Naive thymus-derived CD4-positive, alpha-beta T cell (primary cell): ENCODE results near the gene ZFAND2B. TPM values are rescaled to one million over a fixed set of nuclear protein-coding genes. Genes with fewer than 3 reads are reported as not detected.

Experiments used
- ATAC-seq: fragments of 150-1000 bp; cut with Tn5 transposase; 2 replicates; pipeline ENCODE4 v1.10.0; 2021; ENCODE audit warnings: mild to moderate bottlenecking, moderate library complexity
- CTCF ChIA-PET: fragments of 350-600 bp; sonication (Branson Sonifier 250); formaldehyde crosslinking; loops from one replicate; lab custom pipeline; 2021; ENCODE audit warnings: antibody characterized with exemption; lab: Charles Lee
- POLR2A ChIA-PET: fragments of 350-600 bp; sonication (Branson Sonifier 250); formaldehyde crosslinking; loops from one replicate; lab custom pipeline; 2021; ENCODE audit warnings: antibody characterized with exemption, inconsistent platforms; lab: Charles Lee
- DNase-seq, 9 donors: peaks; one replicate each; pipeline versions ENCODE4 v3.0.0 to v3.0.0-alpha.2; 2020 to 2022; ENCODE audit warnings: mixed read lengths in 1 of 9
- H3K27ac ChIP-seq: one replicate; pipeline ENCODE4 v1.7.0; 2013; ENCODE audit warnings: mild to moderate bottlenecking, low read depth, low read length, moderate library complexity
- H3K27me3 ChIP-seq, 2 donors: one replicate each; pipeline ENCODE4 v1.7.0; 2013; ENCODE audit warnings: low read length in 2 of 2, mild to moderate bottlenecking in 2 of 2, moderate library complexity in 2 of 2; ENCODE audit not compliant: control insufficient read depth in 2 of 2, insufficient read depth in 2 of 2
- H3K36me3 ChIP-seq, 3 experiments: 1 replicate in 2 of 3; 2 replicates in 1 of 3; pipeline ENCODE4 v1.7.0; 2013; ENCODE audit warnings: low read length in 3 of 3, mild to moderate bottlenecking in 3 of 3, moderate library complexity in 1 of 3; ENCODE audit not compliant: insufficient read depth in 3 of 3, control insufficient read depth in 2 of 3
- H3K4me1 ChIP-seq, 2 donors: one replicate each; pipeline ENCODE4 v1.7.0; 2013; ENCODE audit warnings: low read length in 2 of 2, mild to moderate bottlenecking in 2 of 2, moderate library complexity in 1 of 2; ENCODE audit not compliant: control insufficient read depth in 2 of 2, insufficient read depth in 2 of 2
- H3K4me3 ChIP-seq: 2 replicates; pipeline ENCODE4 v1.7.0; 2013; ENCODE audit warnings: mild to moderate bottlenecking, low read length
- H3K9me3 ChIP-seq, 3 experiments: 1 replicate in 2 of 3; 2 replicates in 1 of 3; pipeline ENCODE4 v1.7.0; 2013; ENCODE audit warnings: low read length in 3 of 3; ENCODE audit not compliant: control insufficient read depth in 2 of 3
- H3K27ac Mint-ChIP-seq, 9 donors: one replicate each; pipeline ENCODE4 v1.8.0; 2020 to 2022; ENCODE audit warnings: mixed read lengths in 9 of 9, mild to moderate bottlenecking in 8 of 9, moderate library complexity in 5 of 9, inconsistent platforms in 2 of 9
- H3K27me3 Mint-ChIP-seq, 5 donors: one replicate each; pipeline ENCODE4 v1.8.0; 2021 to 2022; ENCODE audit warnings: mixed read lengths in 5 of 5, mild to moderate bottlenecking in 1 of 5
- H3K36me3 Mint-ChIP-seq, 5 donors: one replicate each; pipeline ENCODE4 v1.8.0; 2020 to 2022; ENCODE audit warnings: mixed read lengths in 5 of 5, mild to moderate bottlenecking in 3 of 5, inconsistent platforms in 1 of 5
- H3K4me1 Mint-ChIP-seq, 7 donors: one replicate each; pipeline ENCODE4 v1.8.0; 2020 to 2022; ENCODE audit warnings: mixed read lengths in 7 of 7, mild to moderate bottlenecking in 3 of 7, inconsistent platforms in 1 of 7
- H3K4me3 Mint-ChIP-seq, 10 donors: one replicate each; pipeline ENCODE4 v1.8.0; 2020 to 2022; ENCODE audit warnings: mild to moderate bottlenecking in 10 of 10, mixed read lengths in 10 of 10, moderate library complexity in 6 of 10, inconsistent platforms in 2 of 10
- H3K9me3 Mint-ChIP-seq, 11 donors: one replicate each; pipeline ENCODE4 v1.8.0; 2020 to 2022; ENCODE audit warnings: mixed read lengths in 11 of 11, mild to moderate bottlenecking in 4 of 11, inconsistent platforms in 1 of 11, moderate library complexity in 1 of 11
- intact Hi-C, 2 donors: fragments of 100-400 bp; cut with micrococcal nuclease; formaldehyde crosslinking; loops; one replicate each; pipeline ENCODE4 v1.15.1; 2023
- polyA plus RNA-seq, 2 donors: library from polyadenylated mRNA; unstranded; fragments of 300-500 nt; fragmentation: Illumina TruSeq; gene quantifications; one replicate each; pipeline ENCODE4 v1.2.3, GENCODE V29; 2021
- total RNA-seq, 6 experiments: library from RNA in 5 of 6; stranded (reverse) in 5 of 6; gene quantifications; 1 replicate in 5 of 6; 2 replicates in 1 of 6; pipeline ENCODE4 v1.2.3 and lab custom pipeline; 2021 to 2026

ZFAND2B gene
- total and polyA plus RNA-seq, 7 experiments from 2014 or later, result 50.1 to 90.7 (median 72.4) TPM

- no peaks in the 10 kb centered on the region for H3K9me3 ChIP-seq
- H3K4me3 ChIP-seq, result no peak overlapping the region
- CTCF ChIA-PET, result interaction anchor here (0.6 to 5.0 kb wide), 6 partner anchors 38 to 202 kb away, joined by 3 to 54 read pairs (median 16); partner anchors contain the start of genes CNPPD1, NHEJ1 and SLC23A3
- DNase-seq (no peak), ATAC-seq (no peak)
- intact Hi-C loops, result no loop called here
- peaks cover 16% of the 10 kb centered on the region in 2 donors for H3K4me1 ChIP-seq
- Mint-ChIP-seq H3K4me1 (peaks cover 7 to 45% (median 36%) of the 10 kb centered on the region in 7 donors), H3K27ac (peak overlapping the region in 1 of 9 donors; percentile 74), H3K36me3 (peaks cover 0 to 18% (median 4%) of the 10 kb centered on the region in 5 donors), H3K4me3 (no peak overlapping the region), H3K27me3 (no peaks in the 10 kb centered on the region), H3K9me3 (no peaks in the 10 kb centered on the region)
- H3K27ac ChIP-seq, result no peak overlapping the region
- POLR2A ChIA-PET, result interaction anchor here (1.1 to 17.4 kb wide), 5 partner anchors 16 to 55 kb away, joined by 3 to 343 read pairs (median 4); partner anchors contain the start of genes ANKZF1, ATG9A, CNPPD1 and NHEJ1
- H3K27me3 ChIP-seq, result no peaks in the 10 kb centered on the region
- peaks cover 5 to 21% (median 11%) of the 10 kb centered on the region in 3 experiments for H3K36me3 ChIP-seq
Measured at GRCh38 chr2:219213486-219214071, 7.0 kb downstream of the ZFAND2B start.

DNA sequence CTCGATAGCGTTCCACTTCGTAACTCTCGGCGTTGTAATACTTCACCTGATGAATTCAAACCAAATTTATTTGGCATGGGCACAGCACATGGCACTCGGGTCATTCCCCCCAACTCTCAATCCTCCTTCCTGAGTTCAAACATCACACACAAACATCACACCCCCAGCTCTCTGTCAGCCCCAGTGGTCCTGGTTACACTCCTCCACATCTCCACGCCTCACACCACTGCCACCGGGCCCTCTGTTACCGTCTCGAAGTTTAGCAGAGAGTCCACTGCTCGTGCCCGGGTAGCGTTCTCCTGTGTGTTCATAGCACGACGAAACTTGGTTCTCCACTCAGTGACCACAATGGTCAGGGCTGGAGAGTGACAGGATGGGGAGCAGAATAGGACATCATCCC, 7.6 kb downstream of the ZFAND2B start:
- ChIA-PET CTCF (interaction anchor here (0.6 to 5.0 kb wide), 3 partner anchors 41 to 202 kb away, joined by 3 to 54 read pairs (median 5); partner anchors contain the start of gene NHEJ1), POLR2A (interaction anchor here (0.9 to 17.4 kb wide), 4 partner anchors 8 to 54 kb away, joined by 3 to 343 read pairs (median 4); partner anchors contain the start of genes ATG9A, CNPPD1, NHEJ1 and SLC23A3)
- Histone ChIP-seq H3K27ac (no peak overlapping the region), H3K27me3 (no peaks in the 10 kb centered on the region), H3K4me1 (peaks cover 16 to 17% of the 10 kb centered on the region in 2 donors), H3K4me3 (no peak overlapping the region), H3K9me3 (no peaks in the 10 kb centered on the region), H3K36me3 (peaks cover 0 to 15% (median 5%) of the 10 kb centered on the region in 3 experiments)
- no peak for ATAC-seq
- intact Hi-C loops, result no loop called here
- Mint-ChIP-seq H3K36me3 (peaks cover 0 to 13% (median 4%) of the 10 kb centered on the region in 5 donors), H3K4me1 (peaks cover 6 to 43% (median 34%) of the 10 kb centered on the region in 7 donors), H3K27ac (no peak overlapping the region), H3K4me3 (no peak overlapping the region), H3K9me3 (no peaks in the 10 kb centered on the region), H3K27me3 (no peaks in the 10 kb centered on the region)
- no peak for DNase-seq

DNA sequence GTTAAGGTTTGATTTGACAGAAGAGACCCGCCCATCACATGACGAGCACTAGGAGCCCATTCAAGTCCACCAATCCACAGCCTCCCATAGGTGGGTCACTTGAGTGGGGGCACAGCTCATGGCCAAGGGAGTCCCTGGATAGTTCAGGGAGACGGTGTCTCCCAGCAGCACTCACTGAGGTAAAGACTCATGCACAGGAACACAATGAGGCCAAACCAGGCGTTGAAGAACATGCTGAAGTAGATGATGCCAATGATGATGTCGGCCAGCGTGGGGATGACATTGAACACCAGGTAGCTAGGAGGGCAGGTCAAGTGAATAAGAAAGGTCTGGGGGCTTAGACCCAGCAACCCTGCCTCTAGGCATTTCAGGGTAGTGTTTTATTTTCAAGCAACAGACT, 8.2 kb downstream of the ZFAND2B start:
- no peak for DNase-seq
- Mint-ChIP-seq H3K27me3 (no peaks in the 10 kb centered on the region), H3K4me3 (peak overlapping the region in 1 of 10 donors; percentile 17), H3K9me3 (no peaks in the 10 kb centered on the region), H3K4me1 (peaks cover 6 to 45% (median 36%) of the 10 kb centered on the region in 7 donors), H3K27ac (peak overlapping the region in 1 of 9 donors; percentile 26), H3K36me3 (peaks cover 0 to 11% (median 4%) of the 10 kb centered on the region in 5 donors)
- Histone ChIP-seq H3K4me1 (peaks cover 20 to 23% of the 10 kb centered on the region in 2 donors), H3K9me3 (no peaks in the 10 kb centered on the region), H3K4me3 (no peak overlapping the region), H3K36me3 (peaks cover 0 to 16% (median 2%) of the 10 kb centered on the region in 3 experiments), H3K27me3 (no peaks in the 10 kb centered on the region), H3K27ac (no peak overlapping the region)
- ChIA-PET CTCF (interaction anchor here (1.8 to 5.0 kb wide), 2 partner anchors 41 to 57 kb away, joined by 5 to 54 read pairs; partner anchors contain the start of gene NHEJ1), POLR2A (interaction anchor here (0.9 to 17.4 kb wide), 5 partner anchors 9 to 55 kb away, joined by 3 to 343 read pairs (median 4); partner anchors contain the start of genes ATG9A, CNPPD1, NHEJ1 and SLC23A3)
- ATAC-seq, result no peak
- intact Hi-C loops, result no loop called here

DNA sequence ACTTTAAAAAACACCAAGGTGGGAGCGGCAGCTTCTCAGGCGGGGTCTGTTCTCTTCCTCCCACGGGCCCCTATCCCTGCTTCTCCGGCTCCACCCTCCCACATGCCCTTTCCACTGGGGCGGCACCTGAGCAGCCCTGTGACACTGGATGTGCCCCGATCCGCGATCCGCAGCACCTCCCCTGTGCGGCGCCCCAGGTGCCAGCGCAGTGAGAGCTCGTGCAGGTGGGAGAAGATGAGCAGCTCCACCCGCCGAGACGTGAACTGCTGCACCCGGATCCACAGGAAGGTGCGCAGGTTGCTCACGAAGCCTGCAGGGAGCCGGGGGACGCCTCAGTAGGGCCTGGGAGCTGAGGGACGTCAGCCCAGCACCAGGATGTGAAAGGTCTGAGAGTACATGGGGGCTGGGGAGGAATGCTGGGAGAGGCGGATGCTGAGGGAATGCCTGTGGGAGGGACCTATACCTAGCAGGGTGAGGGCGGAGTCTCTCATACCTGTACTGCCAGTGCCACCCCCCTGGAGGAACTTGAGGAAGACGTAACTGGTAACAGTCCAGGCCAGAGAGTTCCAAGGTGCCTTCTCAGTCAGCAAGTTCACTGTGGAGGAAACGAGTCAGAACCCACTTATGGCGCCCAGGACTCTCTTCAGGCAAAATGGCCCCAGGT, 9.4 kb downstream of the ZFAND2B start:
- peak overlapping the region in 1 of 9 donors; percentile 56 for H3K27ac Mint-ChIP-seq
- H3K27ac ChIP-seq, result no peak overlapping the region
- H3K36me3 ChIP-seq, result peaks cover 0 to 28% (median 2%) of the 10 kb centered on the region in 3 experiments
- peaks cover 0 to 13% (median 4%) of the 10 kb centered on the region in 5 donors for H3K36me3 Mint-ChIP-seq
- POLR2A ChIA-PET, result interaction anchor here (0.8 to 17.4 kb wide), 7 partner anchors 10 to 45 kb away, joined by 3 to 343 read pairs (median 3); partner anchors contain the start of genes ATG9A, CNPPD1, GLB1L and SLC23A3
- intact Hi-C loops, result no loop called here
- H3K4me3 ChIP-seq, result no peak overlapping the region
- no peak for ATAC-seq
- H3K4me1 ChIP-seq, result peaks cover 18% of the 10 kb centered on the region in 2 donors
- H3K27me3 ChIP-seq, result no peaks in the 10 kb centered on the region
- H3K27me3 Mint-ChIP-seq, result no peaks in the 10 kb centered on the region
- DNase-seq, result no peak
- no peaks in the 10 kb centered on the region for H3K9me3 Mint-ChIP-seq
- H3K9me3 ChIP-seq, result no peaks in the 10 kb centered on the region
- CTCF ChIA-PET, result interaction anchor here (0.8 to 2.2 kb wide), 4 partner anchors 33 to 79 kb away, joined by 3 to 7 read pairs (median 4); no protein-coding TSS in a partner anchor
- peaks cover 5 to 39% (median 30%) of the 10 kb centered on the region in 7 donors for H3K4me1 Mint-ChIP-seq
- no peak overlapping the region for H3K4me3 Mint-ChIP-seq

DNA sequence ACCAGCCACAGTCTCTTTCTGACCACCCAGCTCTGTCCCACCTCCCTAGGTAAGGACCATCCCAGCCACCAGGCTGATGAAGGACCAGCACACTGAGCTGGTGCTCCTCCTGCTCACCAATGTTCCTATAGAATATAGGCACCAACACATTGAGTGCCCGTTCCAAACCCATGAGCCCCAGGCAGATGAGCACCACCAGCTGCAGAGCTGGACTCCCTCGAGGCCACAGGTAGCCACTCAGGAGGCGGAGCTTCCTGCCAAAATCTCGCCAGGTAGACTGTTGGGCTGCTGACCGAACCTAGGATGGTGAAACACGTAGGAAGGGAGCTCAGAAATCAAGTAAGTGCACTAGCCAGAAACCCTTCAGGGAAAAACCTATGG, 9.9 kb downstream of the ZFAND2B start:
- Mint-ChIP-seq H3K27ac (peak overlapping the region in 3 of 9 donors; percentile 12 to 56 (median 46)), H3K4me1 (peaks cover 0 to 34% (median 28%) of the 10 kb centered on the region in 7 donors), H3K27me3 (no peaks in the 10 kb centered on the region), H3K9me3 (no peaks in the 10 kb centered on the region), H3K4me3 (peak overlapping the region in 9 of 10 donors; percentile 5 to 68 (median 33)), H3K36me3 (peaks cover 3 to 18% (median 8%) of the 10 kb centered on the region in 5 donors)
- no peak overlapping the region for H3K4me3 ChIP-seq
- CTCF ChIA-PET, result interaction anchor here (0.8 to 2.2 kb wide), 3 partner anchors 33 to 83 kb away, joined by 3 to 7 read pairs (median 5); no protein-coding TSS in a partner anchor
- H3K9me3 ChIP-seq, result no peaks in the 10 kb centered on the region
- no peak overlapping the region for H3K27ac ChIP-seq
- H3K27me3 ChIP-seq, result no peaks in the 10 kb centered on the region
- ATAC-seq (no peak), DNase-seq (no peak)
- intact Hi-C loops, result no loop called here
- H3K4me1 ChIP-seq, result peaks cover 13 to 14% of the 10 kb centered on the region in 2 donors
- peaks cover 0 to 34% (median 2%) of the 10 kb centered on the region in 3 experiments for H3K36me3 ChIP-seq
- POLR2A ChIA-PET, result interaction anchor here (0.6 to 2.1 kb wide), 7 partner anchors 11 to 45 kb away, joined by 3 to 17 read pairs (median 3); partner anchors contain the start of genes ATG9A, TUBA4A and TUBA4B
